ENCODE measurements around the gene ZNF407.
A peak's percentile ranks its signal among the peaks of the same experiment; 100 is the strongest.

ZNF407 gene

GRCh38 chr18:74610051-74610615 is 12.5 kb downstream of the ZNF407 start:
- TF ChIP-seq CTCF (IDR thresholded peaks at IDR 0.05; ENCODE audit: insufficient read depth, low read depth, low read length, missing control alignments) = no peak
- DNase-seq (ENCODE audit: low read depth) = peak; percentile 17
- no peak overlapping the region for H3K4me3 ChIP-seq (ENCODE audit: low read depth, low read length)

GRCh38 chr18:74610860-74611259 is 13.2 kb downstream of the ZNF407 start:
- H3K4me3 ChIP-seq (ENCODE audit: low read depth, low read length) = no peak overlapping the region
- TF ChIP-seq CTCF (IDR thresholded peaks at IDR 0.05; ENCODE audit: insufficient read depth, low read depth, low read length, missing control alignments) = no peak
- DNase-seq (ENCODE audit: low read depth) = no peak

- no peak for TF ChIP-seq CTCF (IDR thresholded peaks at IDR 0.05; ENCODE audit: insufficient read depth, low read depth, low read length, missing control alignments)
- no peak overlapping the region for H3K4me3 ChIP-seq (ENCODE audit: low read depth, low read length)
- no peak for DNase-seq (ENCODE audit: low read depth)
Observed at GRCh38 chr18:74611765-74612164, 14.1 kb downstream of the ZNF407 start.

GRCh38 chr18:74613381-74613780 is 15.7 kb downstream of the ZNF407 start:
- H3K4me3 ChIP-seq (ENCODE audit: low read depth, low read length) = no peak overlapping the region
- peak; percentile 40 for DNase-seq (ENCODE audit: low read depth)
- no peak for TF ChIP-seq CTCF (IDR thresholded peaks at IDR 0.05; ENCODE audit: insufficient read depth, low read depth, low read length, missing control alignments)

GRCh38 chr18:74616494-74616893 is 18.8 kb downstream of the ZNF407 start:
- no peak for TF ChIP-seq CTCF (IDR thresholded peaks at IDR 0.05; ENCODE audit: insufficient read depth, low read depth, low read length, missing control alignments)
- no peak for DNase-seq (ENCODE audit: low read depth)
- H3K4me3 ChIP-seq (ENCODE audit: low read depth, low read length) = no peak overlapping the region

GRCh38 chr18:74617486-74617885 is 19.8 kb downstream of the ZNF407 start:
- no peak overlapping the region for H3K4me3 ChIP-seq (ENCODE audit: low read depth, low read length)
- TF ChIP-seq CTCF (IDR thresholded peaks at IDR 0.05; ENCODE audit: insufficient read depth, low read depth, low read length, missing control alignments) = no peak

GRCh38 chr18:74622072-74622471 is 24.4 kb downstream of the ZNF407 start:
- TF ChIP-seq CTCF (IDR thresholded peaks at IDR 0.05; ENCODE audit: insufficient read depth, low read depth, low read length, missing control alignments) = no peak

More at GRCh38 chr18:74617486-74617885, 19.8 kb downstream of the ZNF407 start:
- DNase-seq (ENCODE audit: low read depth) = no peak

More at GRCh38 chr18:74622072-74622471, 24.4 kb downstream of the ZNF407 start:
- no peak overlapping the region for H3K4me3 ChIP-seq (ENCODE audit: low read depth, low read length)
- no peak for DNase-seq (ENCODE audit: low read depth)
